ENCODE results near the gene MAGIX. TPM values are rescaled to one million over a fixed set of nuclear protein-coding genes. Genes with fewer than 3 reads are reported as not detected.

Gene MAGIX
- total RNA-seq, 1 donor = 1.8 TPM

GRCh38 chrX:49206543-49206942, 44.0 kb downstream of the MAGIX start:
- no peak overlapping the region for H3K4me3 ChIP-seq (ENCODE audit: insufficient read depth, low read length)
- no peak for DNase-seq (ENCODE audit: insufficient read length, low spot score, missing footprints)
- H3K27me3 ChIP-seq (ENCODE audit: insufficient read depth, low read length) = no peaks in the 10 kb centered on the region
- TF ChIP-seq, protein P1, sequence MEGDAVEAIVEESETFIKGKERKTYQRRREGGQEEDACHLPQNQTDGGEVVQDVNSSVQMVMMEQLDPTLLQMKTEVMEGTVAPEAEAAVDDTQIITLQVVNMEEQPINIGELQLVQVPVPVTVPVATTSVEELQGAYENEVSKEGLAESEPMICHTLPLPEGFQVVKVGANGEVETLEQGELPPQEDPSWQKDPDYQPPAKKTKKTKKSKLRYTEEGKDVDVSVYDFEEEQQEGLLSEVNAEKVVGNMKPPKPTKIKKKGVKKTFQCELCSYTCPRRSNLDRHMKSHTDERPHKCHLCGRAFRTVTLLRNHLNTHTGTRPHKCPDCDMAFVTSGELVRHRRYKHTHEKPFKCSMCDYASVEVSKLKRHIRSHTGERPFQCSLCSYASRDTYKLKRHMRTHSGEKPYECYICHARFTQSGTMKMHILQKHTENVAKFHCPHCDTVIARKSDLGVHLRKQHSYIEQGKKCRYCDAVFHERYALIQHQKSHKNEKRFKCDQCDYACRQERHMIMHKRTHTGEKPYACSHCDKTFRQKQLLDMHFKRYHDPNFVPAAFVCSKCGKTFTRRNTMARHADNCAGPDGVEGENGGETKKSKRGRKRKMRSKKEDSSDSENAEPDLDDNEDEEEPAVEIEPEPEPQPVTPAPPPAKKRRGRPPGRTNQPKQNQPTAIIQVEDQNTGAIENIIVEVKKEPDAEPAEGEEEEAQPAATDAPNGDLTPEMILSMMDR (IDR thresholded peaks at IDR 0.05; ENCODE audit: extremely low read depth, low read depth, low read length) = no peak
- H3K4me2 ChIP-seq (ENCODE audit: insufficient read depth, low read length) = no peak overlapping the region
- no peaks in the 10 kb centered on the region for H3K36me3 ChIP-seq (ENCODE audit: insufficient read depth, low read length)
- no peaks in the 10 kb centered on the region for H3K4me1 ChIP-seq (ENCODE audit: insufficient read depth, low read length)
- H4K20me1 ChIP-seq (ENCODE audit: insufficient read depth, low read length) = no peaks in the 10 kb centered on the region
- H3K9me3 ChIP-seq (ENCODE audit: low read depth, low read length) = no peaks in the 10 kb centered on the region
- no peak overlapping the region for H3K27ac ChIP-seq (ENCODE audit: low read depth, low read length)
- no peak overlapping the region for H2AFZ ChIP-seq (ENCODE audit: low read length)
- no peaks in the 10 kb centered on the region for H3K79me2 ChIP-seq (ENCODE audit: insufficient read depth, low read length)

GRCh38 chrX:49208399-49208798, 45.8 kb downstream of the MAGIX start:
- no peak overlapping the region for H3K4me2 ChIP-seq (ENCODE audit: insufficient read depth, low read length)
- H3K27me3 ChIP-seq (ENCODE audit: insufficient read depth, low read length) = no peaks in the 10 kb centered on the region
- no peaks in the 10 kb centered on the region for H3K4me1 ChIP-seq (ENCODE audit: insufficient read depth, low read length)
- H2AFZ ChIP-seq (ENCODE audit: low read length) = no peak overlapping the region
- H3K4me3 ChIP-seq (ENCODE audit: insufficient read depth, low read length) = no peak overlapping the region
- peak; percentile 25 for DNase-seq (ENCODE audit: insufficient read length, low spot score, missing footprints)
- TF ChIP-seq, protein P1 (IDR thresholded peaks at IDR 0.05; ENCODE audit: extremely low read depth, low read depth, low read length) = no peak
- H3K79me2 ChIP-seq (ENCODE audit: insufficient read depth, low read length) = no peaks in the 10 kb centered on the region
- no peaks in the 10 kb centered on the region for H4K20me1 ChIP-seq (ENCODE audit: insufficient read depth, low read length)
- no peaks in the 10 kb centered on the region for H3K9me3 ChIP-seq (ENCODE audit: low read depth, low read length)
- H3K27ac ChIP-seq (ENCODE audit: low read depth, low read length) = no peak overlapping the region
- H3K36me3 ChIP-seq (ENCODE audit: insufficient read depth, low read length) = no peaks in the 10 kb centered on the region

GRCh38 chrX:49209434-49210251, 47.1 kb downstream of the MAGIX start:
- TF ChIP-seq, protein P1 (IDR thresholded peaks at IDR 0.05; ENCODE audit: extremely low read depth, low read depth, low read length) = no peak
- Histone ChIP-seq H3K4me1 (ENCODE audit: insufficient read depth, low read length) (no peaks in the 10 kb centered on the region), H3K36me3 (ENCODE audit: insufficient read depth, low read length) (no peaks in the 10 kb centered on the region), H4K20me1 (ENCODE audit: insufficient read depth, low read length) (no peaks in the 10 kb centered on the region), H3K27me3 (ENCODE audit: insufficient read depth, low read length) (no peaks in the 10 kb centered on the region), H3K4me3 (ENCODE audit: insufficient read depth, low read length) (no peak overlapping the region), H3K79me2 (ENCODE audit: insufficient read depth, low read length) (no peaks in the 10 kb centered on the region), H3K27ac (ENCODE audit: low read depth, low read length) (no peak overlapping the region), H2AFZ (ENCODE audit: low read length) (no peak overlapping the region), H3K9me3 (ENCODE audit: low read depth, low read length) (no peaks in the 10 kb centered on the region), H3K4me2 (ENCODE audit: insufficient read depth, low read length) (no peak overlapping the region)
- DNase-seq (ENCODE audit: insufficient read length, low spot score, missing footprints) = no peak

DNA sequence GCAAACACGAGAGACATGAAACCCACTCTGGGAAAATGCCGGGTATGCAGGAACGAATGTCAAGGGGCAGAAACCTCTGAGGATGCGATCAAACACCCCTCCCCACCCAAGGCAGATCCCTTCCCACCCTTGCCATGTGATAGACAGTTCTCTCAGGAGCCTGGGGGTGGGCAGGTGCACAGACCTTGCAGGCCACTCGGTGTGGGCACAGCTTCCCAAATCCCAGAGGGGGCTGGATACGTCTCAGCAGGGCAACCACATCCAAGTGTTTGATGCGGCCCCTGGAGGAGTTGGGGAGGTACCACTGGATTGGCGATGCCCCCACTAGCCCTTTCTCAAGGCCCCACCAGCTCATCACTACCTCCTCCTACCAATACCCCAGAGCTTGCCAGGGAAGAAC, 47.8 kb downstream of the MAGIX start:
- H3K27ac ChIP-seq (ENCODE audit: low read depth, low read length) = no peak overlapping the region
- TF ChIP-seq, protein P1 (IDR thresholded peaks at IDR 0.05; ENCODE audit: extremely low read depth, low read depth, low read length) = no peak
- H3K4me2 ChIP-seq (ENCODE audit: insufficient read depth, low read length) = no peak overlapping the region
- no peak overlapping the region for H3K4me3 ChIP-seq (ENCODE audit: insufficient read depth, low read length)
- no peaks in the 10 kb centered on the region for H3K27me3 ChIP-seq (ENCODE audit: insufficient read depth, low read length)
- no peaks in the 10 kb centered on the region for H4K20me1 ChIP-seq (ENCODE audit: insufficient read depth, low read length)
- H3K9me3 ChIP-seq (ENCODE audit: low read depth, low read length) = no peaks in the 10 kb centered on the region
- H2AFZ ChIP-seq (ENCODE audit: low read length) = no peak overlapping the region
- no peaks in the 10 kb centered on the region for H3K79me2 ChIP-seq (ENCODE audit: insufficient read depth, low read length)
- DNase-seq (ENCODE audit: insufficient read length, low spot score, missing footprints) = no peak
- no peaks in the 10 kb centered on the region for H3K4me1 ChIP-seq (ENCODE audit: insufficient read depth, low read length)
- H3K36me3 ChIP-seq (ENCODE audit: insufficient read depth, low read length) = no peaks in the 10 kb centered on the region
